Putamen (tissue), 1 donor: Measurements from ENCODE around the gene PLEKHA7.

ENCODE experiments used
- DNase-seq: peaks from one replicate; pipeline ENCODE4 v3.0.0-alpha.2; 2016; ENCODE audit warnings: low spot score

Gene PLEKHA7

DNA sequence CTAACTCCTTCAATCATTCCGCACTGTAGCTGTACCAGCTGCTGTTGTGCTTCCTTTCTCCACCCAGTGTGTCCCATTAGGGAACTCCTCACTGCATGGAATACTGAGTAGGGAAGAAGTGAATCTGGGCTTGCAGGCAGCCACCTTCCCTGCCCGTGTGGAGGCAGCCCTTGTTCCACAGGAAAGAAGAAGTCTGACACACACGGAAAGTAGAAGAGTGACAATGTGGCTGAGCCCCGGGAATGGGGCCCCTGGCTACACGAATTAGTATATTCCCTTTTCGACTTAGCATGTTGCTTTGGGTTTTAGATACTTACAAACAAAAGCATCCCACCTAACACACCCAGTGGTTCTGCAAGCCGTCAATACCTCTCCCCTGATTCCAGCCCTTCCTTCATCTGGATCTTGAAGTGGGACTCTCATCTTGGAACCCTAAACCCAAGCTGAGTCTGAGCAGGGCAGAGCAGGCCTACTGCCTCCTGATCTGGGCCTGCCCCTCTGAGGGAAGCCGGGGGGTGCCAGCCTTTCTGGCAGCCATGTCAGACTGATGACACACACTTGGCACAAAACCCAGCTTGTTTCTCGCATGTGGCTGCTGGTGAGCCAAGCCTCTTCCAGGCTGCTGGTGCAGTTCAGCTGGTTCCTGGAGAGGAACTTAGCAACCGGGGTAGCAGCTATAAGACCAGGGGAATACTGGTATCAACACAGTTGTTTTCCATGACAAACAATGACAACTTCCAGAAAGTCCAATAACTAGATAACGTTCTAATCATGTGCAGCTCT, 204.1 kb downstream of the PLEKHA7 start:
- peak; percentile 77 for DNase-seq

GRCh38 chr11:16807306-16807705, 206.9 kb downstream of the PLEKHA7 start:
- no peak for DNase-seq

GRCh38 chr11:16806791-16807190, 207.4 kb downstream of the PLEKHA7 start:
- DNase-seq = no peak

GRCh38 chr11:16805938-16806337, 208.3 kb downstream of the PLEKHA7 start:
- no peak for DNase-seq

DNA sequence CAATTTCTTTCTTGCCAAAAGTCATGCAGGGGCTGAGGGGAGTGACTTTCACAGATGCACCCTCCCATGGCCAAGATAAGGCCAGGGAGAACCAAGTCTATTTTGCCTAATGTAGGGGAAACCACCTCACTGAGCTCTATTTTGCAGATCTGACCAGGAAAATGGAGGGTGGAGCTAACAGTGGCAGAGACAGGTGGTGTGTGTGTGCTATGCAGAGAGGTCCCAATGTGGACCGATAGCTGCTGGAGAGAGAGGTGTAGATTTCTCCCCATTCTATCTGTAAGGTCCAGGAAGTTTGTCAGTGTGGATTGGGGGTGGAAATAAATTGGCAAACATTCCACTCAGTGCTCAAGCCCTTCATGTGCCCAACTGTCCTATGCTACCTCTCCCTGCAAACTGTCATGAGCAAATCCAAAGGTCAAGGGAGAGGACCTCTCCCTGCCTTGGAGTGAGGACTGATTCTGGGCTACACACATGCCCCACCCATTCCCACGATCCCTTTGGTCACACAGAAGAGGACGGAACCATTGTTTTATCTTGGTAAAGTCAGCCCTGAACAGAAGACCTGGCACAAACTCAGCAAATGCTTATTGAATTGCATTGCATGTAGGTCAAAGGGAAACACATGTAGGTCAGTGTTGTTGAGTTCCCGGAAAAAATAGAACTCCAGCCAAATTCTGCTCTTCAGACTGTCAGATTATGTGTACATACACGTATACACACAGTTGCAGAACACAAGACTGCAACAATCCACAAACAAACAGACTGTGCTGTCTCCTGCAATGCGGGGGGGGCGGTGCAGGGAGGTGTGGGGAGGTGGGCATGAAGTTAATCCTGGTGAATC, 209.9 kb downstream of the PLEKHA7 start:
- DNase-seq = no peak

GRCh38 chr11:16801288-16801980, 212.8 kb downstream of the PLEKHA7 start:
- no peak for DNase-seq

GRCh38 chr11:16800382-16800781, 213.8 kb downstream of the PLEKHA7 start:
- DNase-seq = no peak

GRCh38 chr11:16799890-16800289, 214.3 kb downstream of the PLEKHA7 start:
- DNase-seq = no peak

- no peak for DNase-seq
Observed at GRCh38 chr11:16799221-16799620, 215.0 kb downstream of the PLEKHA7 start.

- no peak for DNase-seq
Observed at GRCh38 chr11:16797776-16798175, 216.4 kb downstream of the PLEKHA7 start.

- DNase-seq = no peak
Observed at GRCh38 chr11:16796311-16796710, 217.9 kb downstream of the PLEKHA7 start.

DNA sequence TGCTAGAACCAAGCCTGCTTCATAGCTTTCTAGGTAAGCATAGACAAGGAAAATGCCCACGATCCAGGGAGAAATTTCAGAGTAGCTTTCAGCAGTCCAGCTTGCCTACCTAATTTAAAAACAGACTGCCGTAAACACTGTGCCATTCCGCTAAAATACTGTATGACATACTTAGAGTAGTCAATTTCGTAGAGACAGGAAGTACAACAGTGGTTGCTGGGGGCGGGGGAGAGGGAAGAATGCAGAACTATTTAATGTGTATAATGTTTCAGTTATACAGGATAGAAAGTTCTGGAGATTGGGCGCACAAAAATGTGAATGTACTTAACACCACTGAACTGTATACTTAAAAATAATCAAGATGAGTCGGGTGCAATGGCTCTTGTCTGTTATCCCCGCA, 219.1 kb downstream of the PLEKHA7 start:
- DNase-seq = no peak

GRCh38 chr11:16794047-16794818, 220.0 kb downstream of the PLEKHA7 start:
- DNase-seq = no peak

GRCh38 chr11:16793511-16793910, 220.7 kb downstream of the PLEKHA7 start:
- DNase-seq = no peak

GRCh38 chr11:16793009-16793408, 221.2 kb downstream of the PLEKHA7 start:
- DNase-seq = no peak

- DNase-seq = no peak
Observed at GRCh38 chr11:16792426-16792825, 221.8 kb downstream of the PLEKHA7 start.

- DNase-seq = no peak
Observed at GRCh38 chr11:16791191-16791961, 222.8 kb downstream of the PLEKHA7 start.

DNA sequence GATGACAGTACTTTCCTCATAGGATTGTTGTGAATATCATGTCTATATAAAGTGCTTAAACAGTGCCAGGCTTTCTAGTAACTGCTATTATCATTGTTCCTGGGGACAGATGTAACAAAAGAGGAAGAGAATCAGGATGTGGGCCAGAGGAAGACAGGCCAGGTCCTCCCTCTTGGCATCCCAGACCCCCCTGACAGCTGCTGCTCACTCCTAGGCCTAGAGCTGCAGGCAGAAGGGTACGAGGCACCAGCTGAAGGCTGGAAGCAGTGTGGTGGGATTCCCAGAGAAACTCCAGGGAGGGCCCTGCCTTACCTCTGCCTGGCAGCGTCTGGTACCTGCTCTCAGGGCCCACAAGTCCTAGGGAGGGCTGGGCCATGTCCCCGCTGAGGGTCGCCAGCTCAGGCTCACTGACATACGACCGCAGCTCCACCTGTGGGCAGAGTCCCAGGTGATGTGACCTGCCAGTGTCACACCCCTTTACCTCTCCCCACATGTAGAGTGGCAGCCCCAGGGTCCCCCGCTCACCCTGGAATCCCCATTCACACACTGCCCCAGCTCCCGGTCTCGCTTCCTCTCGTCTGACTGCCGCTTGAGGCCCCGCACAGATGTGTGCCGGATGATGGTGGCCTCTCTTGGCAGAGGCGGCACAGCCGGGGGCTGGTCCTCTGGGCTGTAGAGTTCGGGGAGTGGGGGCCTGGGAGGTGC, 223.6 kb downstream of the PLEKHA7 start:
- DNase-seq = no peak

DNA sequence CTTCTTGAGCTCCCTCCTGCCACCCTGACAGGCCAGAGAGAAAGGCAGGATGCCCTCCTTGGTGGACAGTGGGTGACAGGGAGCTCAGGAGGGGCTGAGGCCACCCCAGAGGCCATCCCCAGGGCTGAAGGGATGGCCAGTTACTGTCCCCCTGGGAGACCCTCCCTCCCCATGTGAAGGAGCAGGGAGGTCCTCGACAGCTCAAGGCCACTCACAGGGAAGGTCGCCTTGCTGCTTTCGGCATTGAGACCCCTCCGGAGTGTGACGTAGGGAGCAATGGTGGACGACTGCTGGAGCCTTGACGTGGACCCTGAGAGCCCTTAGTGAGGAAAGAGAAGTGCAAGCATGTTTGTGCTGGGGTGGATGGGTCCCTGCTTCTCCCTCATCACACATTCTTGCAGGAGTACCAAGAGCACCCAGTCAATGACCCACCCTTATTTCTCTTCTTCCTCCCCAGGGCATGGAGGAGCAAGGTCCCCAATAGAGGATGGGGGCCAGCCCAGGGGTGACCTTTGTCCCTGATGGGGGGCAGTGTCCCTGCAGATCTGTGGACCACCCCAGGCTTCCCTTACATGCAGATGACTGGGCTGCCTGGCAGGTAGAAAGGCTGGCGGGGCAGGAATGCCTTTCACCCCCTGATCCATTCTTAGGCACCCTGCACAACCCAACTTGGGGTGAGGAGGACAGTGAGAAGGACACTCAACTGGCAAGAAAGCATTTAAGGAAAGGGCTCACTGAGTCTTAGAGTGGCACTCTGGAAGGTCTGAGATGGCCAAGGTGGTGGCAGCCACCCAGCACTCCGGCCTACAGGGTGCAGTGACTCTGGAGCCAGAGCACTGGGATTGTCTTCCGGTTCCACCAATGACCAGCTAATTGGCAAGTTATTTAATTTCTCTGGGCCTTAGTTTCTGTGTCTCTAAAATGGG, 224.4 kb downstream of the PLEKHA7 start:
- DNase-seq = no peak
